ENCODE measurements around the gene HDAC4. TPM values are rescaled to one million over a fixed set of nuclear protein-coding genes. Genes with fewer than 3 reads are reported as not detected.

The HDAC4 gene
- total RNA-seq, 2 donors from 2014 or later: 9.3 to 139 TPM

GRCh38 chr2:239240414-239240881 is 160.4 kb downstream of the HDAC4 start:
- Histone ChIP-seq H3K4me3 (no peak overlapping the region), H3K36me3 (replicated peaks in 1 of 2; ENCODE audit: insufficient read depth in 1 of 2, low read depth in 2 of 2) (no peaks in the 10 kb centered on the region), H3K9me3 (no peaks in the 10 kb centered on the region), H3K4me1 (peaks cover 7% of the 10 kb centered on the region), H3K27me3 (no peaks in the 10 kb centered on the region), H3K27ac (peak overlapping the region in 2 of 4 donors; percentile 22 to 24)
- peak; percentile 9 for ATAC-seq
- TF ChIP-seq CTCF (IDR thresholded peaks at IDR 0.05): no peak
- peak in 1 of 3 donors; percentile 29 for TF ChIP-seq POLR2A (IDR thresholded peaks at IDR 0.05)
- peak in 3 of 4 donors; percentile 39 to 76 (median 48) for DNase-seq
- WGBS, 2 donors: 48 to 76% methylated on average over 9 to 15 of the region's 15 CpGs
- intact Hi-C loops (cut with DNase I): no loop called here

- no peak for TF ChIP-seq POLR2A (IDR thresholded peaks at IDR 0.05)
- no peak for TF ChIP-seq CTCF (IDR thresholded peaks at IDR 0.05)
- intact Hi-C loops (cut with DNase I): no loop called here
- H3K27ac ChIP-seq: peak overlapping the region in 3 of 4 donors; percentile 22 to 24 (median 23)
- ATAC-seq: peak; percentile 45
- no peaks in the 10 kb centered on the region for H3K36me3 ChIP-seq (replicated peaks in 1 of 2; ENCODE audit: insufficient read depth in 1 of 2, low read depth in 2 of 2)
- 75 to 82% methylated on average over 28 to 29 of the region's 29 CpGs for WGBS, 2 donors
- peaks cover 5% of the 10 kb centered on the region for H3K4me1 ChIP-seq
- H3K4me3 ChIP-seq: no peak overlapping the region
- peak in 1 of 4 donors; percentile 16 for DNase-seq
- H3K9me3 ChIP-seq: no peaks in the 10 kb centered on the region
- H3K27me3 ChIP-seq: no peaks in the 10 kb centered on the region
Observed at GRCh38 chr2:239239607-239240413, 161.0 kb downstream of the HDAC4 start.

GRCh38 chr2:239238839-239239606 is 161.8 kb downstream of the HDAC4 start:
- peaks cover 5% of the 10 kb centered on the region for H3K4me1 ChIP-seq
- H3K4me3 ChIP-seq: no peak overlapping the region
- intact Hi-C loops (cut with DNase I): no loop called here
- DNase-seq (no peak), ATAC-seq (no peak)
- no peaks in the 10 kb centered on the region for H3K9me3 ChIP-seq
- H3K27ac ChIP-seq: peak overlapping the region in 1 of 4 donors; percentile 24
- TF ChIP-seq POLR2A (IDR thresholded peaks at IDR 0.05): no peak
- no peak for TF ChIP-seq CTCF (IDR thresholded peaks at IDR 0.05)
- no peaks in the 10 kb centered on the region for H3K36me3 ChIP-seq (replicated peaks in 1 of 2; ENCODE audit: insufficient read depth in 1 of 2, low read depth in 2 of 2)
- no peaks in the 10 kb centered on the region for H3K27me3 ChIP-seq
- 85 to 87% methylated on average over 14 to 15 of the region's 15 CpGs for WGBS, 2 donors

- Histone ChIP-seq H3K4me3 (no peak overlapping the region), H3K27me3 (no peaks in the 10 kb centered on the region), H3K27ac (no peak overlapping the region), H3K36me3 (replicated peaks in 1 of 2; ENCODE audit: insufficient read depth in 1 of 2, low read depth in 2 of 2) (no peaks in the 10 kb centered on the region), H3K9me3 (no peaks in the 10 kb centered on the region), H3K4me1 (peaks cover 5% of the 10 kb centered on the region)
- DNase-seq (no peak), ATAC-seq (no peak)
- intact Hi-C loops (cut with DNase I): no loop called here
- no peak for TF ChIP-seq POLR2A (IDR thresholded peaks at IDR 0.05)
- no peak for TF ChIP-seq CTCF (IDR thresholded peaks at IDR 0.05)
- WGBS, 2 donors: 87 to 95% methylated on average over 3 to 5 of the region's 5 CpGs
Observed at GRCh38 chr2:239238381-239238780, 162.4 kb downstream of the HDAC4 start.
